HG03521 (cell line): ENCODE data around the gene MYCBPAP.

Source experiments
- ATAC-seq: cut with Tn5 transposase; IDR thresholded peaks from one replicate; pipeline ENCODE4 v1.9.1; 2021; ENCODE audit warnings: mild to moderate bottlenecking, moderate library complexity; ENCODE audit not compliant: unreplicated experiment

MYCBPAP gene

GRCh38 chr17:50549969-50550368, 41.7 kb downstream of the MYCBPAP start:
- ATAC-seq: no peak

GRCh38 chr17:50550661-50551432, 42.6 kb downstream of the MYCBPAP start:
- no peak for ATAC-seq

GRCh38 chr17:50551433-50551815, 43.2 kb downstream of the MYCBPAP start:
- ATAC-seq: no peak

GRCh38 chr17:50551884-50552283, 43.6 kb downstream of the MYCBPAP start:
- no peak for ATAC-seq

GRCh38 chr17:50554201-50554600, 46.0 kb downstream of the MYCBPAP start:
- ATAC-seq: no peak

GRCh38 chr17:50556803-50557202, 48.6 kb downstream of the MYCBPAP start:
- no peak for ATAC-seq

- no peak for ATAC-seq
Measured at GRCh38 chr17:50557630-50558029, 49.4 kb downstream of the MYCBPAP start.

- no peak for ATAC-seq
Measured at GRCh38 chr17:50558091-50558490, 49.9 kb downstream of the MYCBPAP start.

- no peak for ATAC-seq
Measured at GRCh38 chr17:50558581-50558940, 50.3 kb downstream of the MYCBPAP start.

- ATAC-seq: no peak
Measured at GRCh38 chr17:50558941-50559614, 50.8 kb downstream of the MYCBPAP start.

- ATAC-seq: no peak
Measured at GRCh38 chr17:50559674-50560184, 51.5 kb downstream of the MYCBPAP start.

GRCh38 chr17:50560185-50560824, 52.1 kb downstream of the MYCBPAP start, which contains the start of gene CACNA1G:
CACNA1G (plus strand) TSS chr17:50560715; CDS start chr17:50561460, 745 bp downstream.
- ATAC-seq: peak; percentile 86

- no peak for ATAC-seq
Measured at GRCh38 chr17:50560931-50561745, 52.9 kb downstream of the MYCBPAP start.

- ATAC-seq: no peak
Measured at GRCh38 chr17:50561746-50562141, 53.5 kb downstream of the MYCBPAP start.

- no peak for ATAC-seq
Measured at GRCh38 chr17:50562242-50563091, 54.2 kb downstream of the MYCBPAP start.

- ATAC-seq: no peak
Measured at GRCh38 chr17:50563092-50563511, 54.9 kb downstream of the MYCBPAP start.

GRCh38 chr17:50564916-50565315, 56.7 kb downstream of the MYCBPAP start:
- ATAC-seq: no peak

GRCh38 chr17:50565402-50566350, 57.4 kb downstream of the MYCBPAP start:
- ATAC-seq: no peak

GRCh38 chr17:50566886-50567285, 58.6 kb downstream of the MYCBPAP start:
- ATAC-seq: no peak
